ENCODE measurements around the gene FLOT1. TPM values are rescaled to one million over a fixed set of nuclear protein-coding genes. Genes with fewer than 3 reads are reported as not detected.

Gene FLOT1
- total and polyA plus RNA-seq, 2 of the 13 experiments (the other 11 are each of a cell fraction or from before 2014, with no cell fraction given), result 82.3 to 130 TPM

DNA sequence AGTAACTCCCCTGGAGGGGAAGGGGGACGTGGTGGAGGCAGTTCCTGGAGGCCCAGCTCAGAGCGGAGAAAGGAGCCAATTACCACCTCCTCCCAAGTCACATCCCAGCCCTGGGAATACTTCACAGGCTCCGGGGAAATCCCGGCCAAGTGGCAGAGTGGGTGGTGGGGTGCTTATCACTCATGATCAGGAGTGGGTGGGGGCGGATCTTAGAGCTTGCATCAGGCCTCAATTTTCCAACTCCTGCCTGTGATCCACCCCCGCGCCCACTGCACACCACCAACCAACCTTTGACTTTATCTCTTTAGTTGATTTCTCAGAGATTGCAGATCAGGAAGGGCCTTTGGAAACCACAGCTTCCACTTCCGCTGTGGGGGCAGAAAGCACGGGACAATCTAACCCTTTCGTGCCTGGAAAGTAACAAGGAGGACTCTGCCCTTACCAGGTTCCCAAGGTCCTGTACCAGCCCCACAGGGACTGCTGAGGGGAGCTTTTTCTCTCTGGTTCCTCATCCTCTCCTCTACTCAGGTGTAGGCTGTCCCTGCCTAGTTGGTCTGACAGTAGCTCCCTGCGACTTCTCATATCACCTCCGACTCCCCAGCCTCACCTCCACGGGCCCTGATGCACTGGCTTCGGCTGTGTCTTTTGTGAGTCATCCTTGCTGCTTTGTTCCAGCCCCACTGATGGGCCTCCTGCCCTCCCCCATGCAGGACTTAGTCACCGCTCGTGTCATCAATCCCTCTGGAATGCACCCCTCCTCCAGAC lies 26.8 kb upstream of the FLOT1 start (continued):
- TF ChIP-seq, protein P1, sequence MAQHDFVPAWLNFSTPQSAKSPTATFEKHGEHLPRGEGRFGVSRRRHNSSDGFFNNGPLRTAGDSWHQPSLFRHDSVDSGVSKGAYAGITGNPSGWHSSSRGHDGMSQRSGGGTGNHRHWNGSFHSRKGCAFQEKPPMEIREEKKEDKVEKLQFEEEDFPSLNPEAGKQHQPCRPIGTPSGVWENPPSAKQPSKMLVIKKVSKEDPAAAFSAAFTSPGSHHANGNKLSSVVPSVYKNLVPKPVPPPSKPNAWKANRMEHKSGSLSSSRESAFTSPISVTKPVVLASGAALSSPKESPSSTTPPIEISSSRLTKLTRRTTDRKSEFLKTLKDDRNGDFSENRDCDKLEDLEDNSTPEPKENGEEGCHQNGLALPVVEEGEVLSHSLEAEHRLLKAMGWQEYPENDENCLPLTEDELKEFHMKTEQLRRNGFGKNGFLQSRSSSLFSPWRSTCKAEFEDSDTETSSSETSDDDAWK (CRISPR knock-in tag; IDR thresholded peaks at IDR 0.05), result no peak
- TF ChIP-seq ZBTB7A (CRISPR knock-in tag; IDR thresholded peaks at IDR 0.05) (0 out of 2 replicates have a peak, but pooled peaks have one; percentile 24), CHD4 (IDR thresholded peaks at IDR 0.05; ENCODE audit: borderline replicate concordance, low read length) (no peak; the same call in 1 of the 2 replicates), NFE2L2 (IDR thresholded peaks at IDR 0.05; ENCODE audit: low read length) (peak; percentile 6; the same call in 1 of the 2 replicates), ZNF274 (CRISPR knock-in tag; IDR thresholded peaks at IDR 0.05) (peak; percentile 57; the same call in 1 of the 2 replicates), ZNF251 (CRISPR knock-in tag; IDR thresholded peaks at IDR 0.05) (no peak), PPARG (CRISPR knock-in tag; conservative IDR thresholded peaks at IDR 0.05) (peak; percentile 68; the same call in 1 of the 2 replicates), NKX3-1 (CRISPR knock-in tag; IDR thresholded peaks at IDR 0.05) (no peak), CCDC6 (CRISPR knock-in tag; IDR thresholded peaks at IDR 0.05) (peak; percentile 87), RFXAP (CRISPR knock-in tag; IDR thresholded peaks at IDR 0.05; ENCODE audit: borderline replicate concordance) (no peak), ZNF552 (CRISPR knock-in tag; IDR thresholded peaks at IDR 0.05; ENCODE audit: borderline replicate concordance) (0 out of 2 replicates have a peak, but pooled peaks have one; percentile 2), KMT2B (CRISPR knock-in tag; IDR thresholded peaks at IDR 0.05) (peak; percentile 28), CAMTA2 (CRISPR knock-in tag; IDR thresholded peaks at IDR 0.05; ENCODE audit: borderline replicate concordance) (no peak), ZNF660 (CRISPR knock-in tag; IDR thresholded peaks at IDR 0.05; ENCODE audit: borderline replicate concordance, low read depth) (no peak)
- TF ChIP-seq, protein P2, sequence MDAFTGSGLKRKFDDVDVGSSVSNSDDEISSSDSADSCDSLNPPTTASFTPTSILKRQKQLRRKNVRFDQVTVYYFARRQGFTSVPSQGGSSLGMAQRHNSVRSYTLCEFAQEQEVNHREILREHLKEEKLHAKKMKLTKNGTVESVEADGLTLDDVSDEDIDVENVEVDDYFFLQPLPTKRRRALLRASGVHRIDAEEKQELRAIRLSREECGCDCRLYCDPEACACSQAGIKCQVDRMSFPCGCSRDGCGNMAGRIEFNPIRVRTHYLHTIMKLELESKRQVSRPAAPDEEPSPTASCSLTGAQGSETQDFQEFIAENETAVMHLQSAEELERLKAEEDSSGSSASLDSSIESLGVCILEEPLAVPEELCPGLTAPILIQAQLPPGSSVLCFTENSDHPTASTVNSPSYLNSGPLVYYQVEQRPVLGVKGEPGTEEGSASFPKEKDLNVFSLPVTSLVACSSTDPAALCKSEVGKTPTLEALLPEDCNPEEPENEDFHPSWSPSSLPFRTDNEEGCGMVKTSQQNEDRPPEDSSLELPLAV (CRISPR knock-in tag; conservative IDR thresholded peaks at IDR 0.05; ENCODE audit: low read depth), result no peak
- TF ChIP-seq, protein P3, sequence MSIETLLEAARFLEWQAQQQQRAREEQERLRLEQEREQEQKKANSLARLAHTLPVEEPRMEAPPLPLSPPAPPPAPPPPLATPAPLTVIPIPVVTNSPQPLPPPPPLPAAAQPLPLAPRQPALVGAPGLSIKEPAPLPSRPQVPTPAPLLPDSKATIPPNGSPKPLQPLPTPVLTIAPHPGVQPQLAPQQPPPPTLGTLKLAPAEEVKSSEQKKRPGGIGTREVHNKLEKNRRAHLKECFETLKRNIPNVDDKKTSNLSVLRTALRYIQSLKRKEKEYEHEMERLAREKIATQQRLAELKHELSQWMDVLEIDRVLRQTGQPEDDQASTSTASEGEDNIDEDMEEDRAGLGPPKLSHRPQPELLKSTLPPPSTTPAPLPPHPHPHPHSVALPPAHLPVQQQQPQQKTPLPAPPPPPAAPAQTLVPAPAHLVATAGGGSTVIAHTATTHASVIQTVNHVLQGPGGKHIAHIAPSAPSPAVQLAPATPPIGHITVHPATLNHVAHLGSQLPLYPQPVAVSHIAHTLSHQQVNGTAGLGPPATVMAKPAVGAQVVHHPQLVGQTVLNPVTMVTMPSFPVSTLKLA (IDR thresholded peaks at IDR 0.05), result peak; percentile 45; the same call in 1 of the 2 replicates
- TF ChIP-seq, protein P4, sequence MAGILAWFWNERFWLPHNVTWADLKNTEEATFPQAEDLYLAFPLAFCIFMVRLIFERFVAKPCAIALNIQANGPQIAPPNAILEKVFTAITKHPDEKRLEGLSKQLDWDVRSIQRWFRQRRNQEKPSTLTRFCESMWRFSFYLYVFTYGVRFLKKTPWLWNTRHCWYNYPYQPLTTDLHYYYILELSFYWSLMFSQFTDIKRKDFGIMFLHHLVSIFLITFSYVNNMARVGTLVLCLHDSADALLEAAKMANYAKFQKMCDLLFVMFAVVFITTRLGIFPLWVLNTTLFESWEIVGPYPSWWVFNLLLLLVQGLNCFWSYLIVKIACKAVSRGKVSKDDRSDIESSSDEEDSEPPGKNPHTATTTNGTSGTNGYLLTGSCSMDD (CRISPR knock-in tag; IDR thresholded peaks at IDR 0.05), result no peak
- TF ChIP-seq, protein P5, sequence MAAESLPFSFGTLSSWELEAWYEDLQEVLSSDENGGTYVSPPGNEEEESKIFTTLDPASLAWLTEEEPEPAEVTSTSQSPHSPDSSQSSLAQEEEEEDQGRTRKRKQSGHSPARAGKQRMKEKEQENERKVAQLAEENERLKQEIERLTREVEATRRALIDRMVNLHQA (CRISPR knock-in tag; IDR thresholded peaks at IDR 0.05), result no peak
- TF ChIP-seq, protein P6, sequence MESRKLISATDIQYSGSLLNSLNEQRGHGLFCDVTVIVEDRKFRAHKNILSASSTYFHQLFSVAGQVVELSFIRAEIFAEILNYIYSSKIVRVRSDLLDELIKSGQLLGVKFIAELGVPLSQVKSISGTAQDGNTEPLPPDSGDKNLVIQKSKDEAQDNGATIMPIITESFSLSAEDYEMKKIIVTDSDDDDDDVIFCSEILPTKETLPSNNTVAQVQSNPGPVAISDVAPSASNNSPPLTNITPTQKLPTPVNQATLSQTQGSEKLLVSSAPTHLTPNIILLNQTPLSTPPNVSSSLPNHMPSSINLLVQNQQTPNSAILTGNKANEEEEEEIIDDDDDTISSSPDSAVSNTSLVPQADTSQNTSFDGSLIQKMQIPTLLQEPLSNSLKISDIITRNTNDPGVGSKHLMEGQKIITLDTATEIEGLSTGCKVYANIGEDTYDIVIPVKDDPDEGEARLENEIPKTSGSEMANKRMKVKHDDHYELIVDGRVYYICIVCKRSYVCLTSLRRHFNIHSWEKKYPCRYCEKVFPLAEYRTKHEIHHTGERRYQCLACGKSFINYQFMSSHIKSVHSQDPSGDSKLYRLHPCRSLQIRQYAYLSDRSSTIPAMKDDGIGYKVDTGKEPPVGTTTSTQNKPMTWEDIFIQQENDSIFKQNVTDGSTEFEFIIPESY (CRISPR knock-in tag; IDR thresholded peaks at IDR 0.05), result no peak
- TF ChIP-seq, protein P7, sequence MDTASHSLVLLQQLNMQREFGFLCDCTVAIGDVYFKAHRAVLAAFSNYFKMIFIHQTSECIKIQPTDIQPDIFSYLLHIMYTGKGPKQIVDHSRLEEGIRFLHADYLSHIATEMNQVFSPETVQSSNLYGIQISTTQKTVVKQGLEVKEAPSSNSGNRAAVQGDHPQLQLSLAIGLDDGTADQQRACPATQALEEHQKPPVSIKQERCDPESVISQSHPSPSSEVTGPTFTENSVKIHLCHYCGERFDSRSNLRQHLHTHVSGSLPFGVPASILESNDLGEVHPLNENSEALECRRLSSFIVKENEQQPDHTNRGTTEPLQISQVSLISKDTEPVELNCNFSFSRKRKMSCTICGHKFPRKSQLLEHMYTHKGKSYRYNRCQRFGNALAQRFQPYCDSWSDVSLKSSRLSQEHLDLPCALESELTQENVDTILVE (CRISPR knock-in tag; IDR thresholded peaks at IDR 0.05), result peak; percentile 79; the same call in 1 of the 2 replicates
